Cardiac fibroblast (primary cell): ENCODE measurements around the gene ENTPD8.
"Not testable (repeated sequence)": the region's sequence is repeated elsewhere in the genome, so short reads cannot be mapped to it uniquely, and the experiment has no call there.

ENCODE experiments used
- DNase-seq, 2 donors: peaks; one replicate each; pipeline versions ENCODE4 v3.0.0 to v3.0.0-alpha.2; 2010; ENCODE audit warnings: low read depth in 2 of 2
- H3K4me3 ChIP-seq, 2 donors: replicated peaks in 1 of 2; 1 replicate in 1 of 2; 2 replicates in 1 of 2; pipeline ENCODE4 v1.5.1; 2011; ENCODE audit warnings: low read depth in 2 of 2, low read length in 2 of 2, mild to moderate bottlenecking in 2 of 2, moderate library complexity in 1 of 2
- CTCF ChIP-seq: IDR thresholded peaks from one replicate; pipeline ENCODE4 v1.5.1; 2011; ENCODE audit warnings: low read depth, mild to moderate bottlenecking, low read length, inconsistent platforms

Gene ENTPD8

GRCh38 chr9:137387114-137387890 is 53.9 kb downstream of the ENTPD8 start:
- no peak overlapping the region for H3K4me3 ChIP-seq
- no peak for TF ChIP-seq CTCF
- DNase-seq = peak; percentile 14 to 27

GRCh38 chr9:137386507-137387113 is 54.5 kb downstream of the ENTPD8 start:
- not testable (repeated sequence) for DNase-seq, H3K4me3 ChIP-seq

GRCh38 chr9:137385061-137385655 is 56.0 kb downstream of the ENTPD8 start:
- no peak overlapping the region for H3K4me3 ChIP-seq
- no peak for DNase-seq
- no peak for TF ChIP-seq CTCF
